ENCODE measurements around the gene MAT1A. TPM values are rescaled to one million over a fixed set of nuclear protein-coding genes. Genes with fewer than 3 reads are reported as not detected.
A peak's percentile ranks its signal among the peaks of the same experiment; 100 is the strongest.

Gene MAT1A
- total and polyA plus RNA-seq, 9 of the 15 experiments (the other 6 are each of a cell fraction or from before 2014, with no cell fraction given) = 0.03 to 0.30 (median 0.11) TPM; not detected in 2

DNA sequence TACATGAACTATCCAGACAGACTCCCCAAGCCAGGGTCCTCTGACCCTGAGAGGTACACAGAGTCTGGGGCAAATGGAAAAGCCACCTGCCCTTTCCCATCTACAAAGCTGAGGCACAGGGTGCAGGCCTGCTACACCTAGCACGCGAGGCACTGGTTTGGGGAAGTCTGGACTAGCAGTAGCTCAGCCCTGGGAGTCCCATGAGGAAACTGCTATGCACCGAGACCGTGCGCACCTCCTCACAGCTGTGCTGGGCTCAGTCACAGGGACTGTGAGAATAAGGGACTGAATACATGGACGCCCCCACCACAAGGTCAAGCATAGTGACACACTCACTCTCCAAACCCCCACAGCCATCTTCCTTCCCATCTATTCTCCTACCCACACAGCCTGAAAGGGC, 8.2 kb downstream of the MAT1A start:
- no peak for FAIRE-seq
- no peak overlapping the region for H3K27ac ChIP-seq (ENCODE audit: extremely low read depth, low read depth, low read length)
- TF ChIP-seq, protein P1, sequence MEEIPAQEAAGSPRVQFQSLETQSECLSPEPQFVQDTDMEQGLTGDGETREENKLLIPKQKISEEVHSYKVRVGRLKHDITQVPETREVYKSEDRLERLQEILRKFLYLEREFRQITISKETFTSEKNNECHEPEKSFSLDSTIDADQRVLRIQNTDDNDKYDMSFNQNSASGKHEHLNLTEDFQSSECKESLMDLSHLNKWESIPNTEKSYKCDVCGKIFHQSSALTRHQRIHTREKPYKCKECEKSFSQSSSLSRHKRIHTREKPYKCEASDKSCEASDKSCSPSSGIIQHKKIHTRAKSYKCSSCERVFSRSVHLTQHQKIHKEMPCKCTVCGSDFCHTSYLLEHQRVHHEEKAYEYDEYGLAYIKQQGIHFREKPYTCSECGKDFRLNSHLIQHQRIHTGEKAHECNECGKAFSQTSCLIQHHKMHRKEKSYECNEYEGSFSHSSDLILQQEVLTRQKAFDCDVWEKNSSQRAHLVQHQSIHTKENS (CRISPR knock-in tag; IDR thresholded peaks at IDR 0.05) = no peak
- no peak for TF ChIP-seq ZNF316 (IDR thresholded peaks at IDR 0.05)
- TF ChIP-seq, protein P2, sequence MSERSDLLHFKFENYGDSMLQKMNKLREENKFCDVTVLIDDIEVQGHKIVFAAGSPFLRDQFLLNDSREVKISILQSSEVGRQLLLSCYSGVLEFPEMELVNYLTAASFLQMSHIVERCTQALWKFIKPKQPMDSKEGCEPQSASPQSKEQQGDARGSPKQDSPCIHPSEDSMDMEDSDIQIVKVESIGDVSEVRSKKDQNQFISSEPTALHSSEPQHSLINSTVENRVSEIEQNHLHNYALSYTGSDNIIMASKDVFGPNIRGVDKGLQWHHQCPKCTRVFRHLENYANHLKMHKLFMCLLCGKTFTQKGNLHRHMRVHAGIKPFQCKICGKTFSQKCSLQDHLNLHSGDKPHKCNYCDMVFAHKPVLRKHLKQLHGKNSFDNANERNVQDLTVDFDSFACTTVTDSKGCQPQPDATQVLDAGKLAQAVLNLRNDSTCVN (CRISPR knock-in tag; IDR thresholded peaks at IDR 0.05) = no peak
- TF ChIP-seq ZNF184 (CRISPR knock-in tag; IDR thresholded peaks at IDR 0.05) = no peak
- no peak for TF ChIP-seq SMAD1 (IDR thresholded peaks at IDR 0.05; ENCODE audit: low read depth, low read length, partially characterized antibody)
- TF ChIP-seq, protein P3, sequence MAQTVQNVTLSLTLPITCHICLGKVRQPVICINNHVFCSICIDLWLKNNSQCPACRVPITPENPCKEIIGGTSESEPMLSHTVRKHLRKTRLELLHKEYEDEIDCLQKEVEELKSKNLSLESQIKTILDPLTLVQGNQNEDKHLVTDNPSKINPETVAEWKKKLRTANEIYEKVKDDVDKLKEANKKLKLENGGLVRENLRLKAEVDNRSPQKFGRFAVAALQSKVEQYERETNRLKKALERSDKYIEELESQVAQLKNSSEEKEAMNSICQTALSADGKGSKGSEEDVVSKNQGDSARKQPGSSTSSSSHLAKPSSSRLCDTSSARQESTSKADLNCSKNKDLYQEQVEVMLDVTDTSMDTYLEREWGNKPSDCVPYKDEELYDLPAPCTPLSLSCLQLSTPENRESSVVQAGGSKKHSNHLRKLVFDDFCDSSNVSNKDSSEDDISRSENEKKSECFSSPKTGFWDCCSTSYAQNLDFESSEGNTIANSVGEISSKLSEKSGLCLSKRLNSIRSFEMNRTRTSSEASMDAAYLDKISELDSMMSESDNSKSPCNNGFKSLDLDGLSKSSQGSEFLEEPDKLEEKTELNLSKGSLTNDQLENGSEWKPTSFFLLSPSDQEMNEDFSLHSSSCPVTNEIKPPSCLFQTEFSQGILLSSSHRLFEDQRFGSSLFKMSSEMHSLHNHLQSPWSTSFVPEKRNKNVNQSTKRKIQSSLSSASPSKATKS (CRISPR knock-in tag; IDR thresholded peaks at IDR 0.05) = no peak
- no peak for TF ChIP-seq CBX2 (IDR thresholded peaks at IDR 0.05; ENCODE audit: insufficient read depth, low read length, poor library complexity, severe bottlenecking)

More for the DNA sequence above, 8.2 kb downstream of the MAT1A start:
- CTCF ChIA-PET (ENCODE audit: low intra/inter-chr PET ratio) = no interaction called here
- WGBS (ENCODE audit: insufficient coverage, low coverage, missing lambda C conversion rate) = 0% methylated on average over 6 of the region's 6 CpGs
- Histone ChIP-seq H3K9me1 (ENCODE audit: control insufficient read depth, insufficient read depth, low read length) (no peaks in the 10 kb centered on the region), H3K4me1 (replicated peaks in 1 of 2; ENCODE audit: control insufficient read depth in 2 of 2, insufficient read depth in 2 of 2, low read length in 2 of 2) (no peaks in the 10 kb centered on the region), H3K36me3 (ENCODE audit: control insufficient read depth, insufficient read depth, low read length) (no peaks in the 10 kb centered on the region), H2AFZ (ENCODE audit: low read depth, low read length) (no peak overlapping the region), H4K20me1 (replicated peaks; ENCODE audit: control insufficient read depth, insufficient read depth, low read length) (no peaks in the 10 kb centered on the region), H3K4me3 (no peak overlapping the region), H3K4me2 (ENCODE audit: insufficient read depth, low read length) (no peak overlapping the region), H3K27me3 (ENCODE audit: control insufficient read depth in 2 of 2, insufficient read depth in 2 of 2, low read length in 2 of 2) (peaks cover 34 to 77% of the 10 kb centered on the region in 2 experiments; a peak in 4 of 5 replicates), H3K9ac (ENCODE audit: insufficient read depth in 1 of 2, low read depth in 2 of 2, low read length in 2 of 2) (no peak overlapping the region), H3K9me3 (replicated peaks; ENCODE audit: control insufficient read depth, insufficient read depth, low read depth, low read length) (no peaks in the 10 kb centered on the region), H3K79me2 (ENCODE audit: control insufficient read depth, insufficient read depth, low read length) (no peaks in the 10 kb centered on the region)
- POLR2A ChIA-PET = no interaction called here
- no peak for DNase-seq (ENCODE audit: extremely low read depth in 1 of 4, low spot score in 3 of 4)
- intact Hi-C loops (cut with micrococcal nuclease) (no loop called here), in situ Hi-C loops (cut with MboI) (no loop called here)
- no TSS peak for BruUV-seq (replicated peaks)
- ATAC-seq = peak; percentile 45; the same call in 2 of the 3 replicates

All from K562 (cell line).